ENCODE results near the gene NINJ1. TPM values are rescaled to one million over a fixed set of nuclear protein-coding genes. Genes with fewer than 3 reads are reported as not detected.
A peak's percentile ranks its signal among the peaks of the same experiment; 100 is the strongest.

Gene NINJ1
- total RNA-seq, 3 donors from 2014 or later, result 19.5 to 68.9 (median 23.2) TPM

DNA sequence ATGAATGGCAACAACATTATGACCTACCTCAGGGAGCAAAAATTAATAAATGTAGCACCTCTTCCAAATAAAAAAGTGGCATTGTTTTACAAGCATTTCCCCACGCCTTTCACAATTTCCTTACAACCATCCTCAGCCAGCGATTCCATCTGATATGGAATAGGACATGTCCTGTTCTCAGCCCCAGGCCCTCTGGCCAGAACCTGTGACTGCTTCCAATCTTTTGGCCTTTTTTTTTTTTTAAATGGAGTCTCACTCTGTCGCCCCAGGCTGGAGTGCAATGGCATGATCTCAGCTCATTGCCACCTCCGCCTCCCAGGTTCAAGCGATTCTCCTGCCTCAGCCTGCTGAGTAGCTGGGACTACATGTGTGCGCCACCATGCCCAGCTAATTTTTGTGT is 33.1 kb upstream of the NINJ1 start:
- peak; percentile 9 for ATAC-seq

DNA sequence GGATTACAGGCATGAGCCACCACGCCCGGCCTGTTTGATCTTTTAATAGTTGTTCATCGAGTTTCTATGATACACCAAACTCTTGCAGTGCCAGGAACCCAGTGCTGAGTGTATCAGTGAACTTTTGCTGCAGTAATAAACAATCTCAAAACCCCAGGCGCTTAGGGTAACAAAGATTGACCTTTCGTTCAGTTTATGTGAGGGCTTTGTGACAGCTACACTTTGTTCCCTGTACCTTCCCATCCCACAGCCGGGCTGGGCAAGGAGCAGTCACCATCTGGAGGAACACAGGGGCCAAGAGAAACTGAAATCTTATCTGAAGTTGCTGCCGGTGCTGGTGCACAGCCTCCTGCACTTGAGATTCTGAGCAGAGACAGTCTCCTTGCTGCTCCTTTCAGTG is 32.6 kb upstream of the NINJ1 start:
- TF ChIP-seq, protein P1, sequence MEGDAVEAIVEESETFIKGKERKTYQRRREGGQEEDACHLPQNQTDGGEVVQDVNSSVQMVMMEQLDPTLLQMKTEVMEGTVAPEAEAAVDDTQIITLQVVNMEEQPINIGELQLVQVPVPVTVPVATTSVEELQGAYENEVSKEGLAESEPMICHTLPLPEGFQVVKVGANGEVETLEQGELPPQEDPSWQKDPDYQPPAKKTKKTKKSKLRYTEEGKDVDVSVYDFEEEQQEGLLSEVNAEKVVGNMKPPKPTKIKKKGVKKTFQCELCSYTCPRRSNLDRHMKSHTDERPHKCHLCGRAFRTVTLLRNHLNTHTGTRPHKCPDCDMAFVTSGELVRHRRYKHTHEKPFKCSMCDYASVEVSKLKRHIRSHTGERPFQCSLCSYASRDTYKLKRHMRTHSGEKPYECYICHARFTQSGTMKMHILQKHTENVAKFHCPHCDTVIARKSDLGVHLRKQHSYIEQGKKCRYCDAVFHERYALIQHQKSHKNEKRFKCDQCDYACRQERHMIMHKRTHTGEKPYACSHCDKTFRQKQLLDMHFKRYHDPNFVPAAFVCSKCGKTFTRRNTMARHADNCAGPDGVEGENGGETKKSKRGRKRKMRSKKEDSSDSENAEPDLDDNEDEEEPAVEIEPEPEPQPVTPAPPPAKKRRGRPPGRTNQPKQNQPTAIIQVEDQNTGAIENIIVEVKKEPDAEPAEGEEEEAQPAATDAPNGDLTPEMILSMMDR (IDR thresholded peaks at IDR 0.05), result no peak
- DNase-seq (no peak), ATAC-seq (peak; percentile 90)
- H3K36me3 ChIP-seq (ENCODE audit: low read depth), result no peaks in the 10 kb centered on the region
- H3K4me1 ChIP-seq (ENCODE audit: low read depth), result peaks cover 3% of the 10 kb centered on the region
- no peaks in the 10 kb centered on the region for H3K9me3 ChIP-seq
- no peak overlapping the region for H3K4me3 ChIP-seq
- intact Hi-C loops (cut with DNase I, micrococcal nuclease), result loop anchor here in 1 of 2 donors (10.0 kb wide), 1 partner anchor 138 kb away; no protein-coding TSS in a partner anchor

More for the DNA sequence above, 33.1 kb upstream of the NINJ1 start:
- Histone ChIP-seq H3K36me3 (ENCODE audit: low read depth) (no peaks in the 10 kb centered on the region), H3K4me1 (ENCODE audit: low read depth) (peaks cover 3% of the 10 kb centered on the region), H3K4me3 (no peak overlapping the region), H3K9me3 (no peaks in the 10 kb centered on the region)
- TF ChIP-seq, protein P1 (IDR thresholded peaks at IDR 0.05), result no peak
- intact Hi-C loops (cut with DNase I, micrococcal nuclease), result loop anchor here in 1 of 2 donors (10.0 kb wide), 1 partner anchor 138 kb away; no protein-coding TSS in a partner anchor
- DNase-seq, result no peak

DNA sequence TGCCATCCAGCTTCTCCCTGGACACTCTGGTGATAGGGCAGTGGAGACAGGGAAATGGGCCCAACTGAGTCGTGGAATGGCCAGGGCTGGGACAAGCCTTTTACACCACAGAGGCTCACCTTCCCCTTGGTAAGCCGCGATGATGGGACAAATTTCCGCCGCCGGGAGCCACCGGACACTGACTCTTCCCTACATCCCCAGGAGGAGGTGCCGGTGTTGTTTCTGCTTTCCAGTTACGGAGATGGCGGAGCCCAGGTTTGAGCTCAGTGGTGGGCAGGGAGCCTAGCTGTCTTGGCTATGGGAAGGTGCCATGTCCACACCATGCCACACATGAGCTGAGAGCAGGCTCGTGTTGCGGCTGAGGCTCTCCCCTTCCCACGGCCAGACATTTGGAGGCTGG is 30.0 kb upstream of the NINJ1 start:
- Histone ChIP-seq H3K4me3 (no peak overlapping the region), H3K36me3 (ENCODE audit: low read depth) (no peaks in the 10 kb centered on the region), H3K9me3 (no peaks in the 10 kb centered on the region), H3K4me1 (ENCODE audit: low read depth) (peaks cover 3% of the 10 kb centered on the region)
- intact Hi-C loops (cut with DNase I, micrococcal nuclease), result loop anchor here in 1 of 2 donors (10.0 kb wide), 1 partner anchor 141 kb away; no protein-coding TSS in a partner anchor
- ATAC-seq, result no peak
- TF ChIP-seq, protein P1 (IDR thresholded peaks at IDR 0.05), result no peak
- DNase-seq, result no peak

DNA sequence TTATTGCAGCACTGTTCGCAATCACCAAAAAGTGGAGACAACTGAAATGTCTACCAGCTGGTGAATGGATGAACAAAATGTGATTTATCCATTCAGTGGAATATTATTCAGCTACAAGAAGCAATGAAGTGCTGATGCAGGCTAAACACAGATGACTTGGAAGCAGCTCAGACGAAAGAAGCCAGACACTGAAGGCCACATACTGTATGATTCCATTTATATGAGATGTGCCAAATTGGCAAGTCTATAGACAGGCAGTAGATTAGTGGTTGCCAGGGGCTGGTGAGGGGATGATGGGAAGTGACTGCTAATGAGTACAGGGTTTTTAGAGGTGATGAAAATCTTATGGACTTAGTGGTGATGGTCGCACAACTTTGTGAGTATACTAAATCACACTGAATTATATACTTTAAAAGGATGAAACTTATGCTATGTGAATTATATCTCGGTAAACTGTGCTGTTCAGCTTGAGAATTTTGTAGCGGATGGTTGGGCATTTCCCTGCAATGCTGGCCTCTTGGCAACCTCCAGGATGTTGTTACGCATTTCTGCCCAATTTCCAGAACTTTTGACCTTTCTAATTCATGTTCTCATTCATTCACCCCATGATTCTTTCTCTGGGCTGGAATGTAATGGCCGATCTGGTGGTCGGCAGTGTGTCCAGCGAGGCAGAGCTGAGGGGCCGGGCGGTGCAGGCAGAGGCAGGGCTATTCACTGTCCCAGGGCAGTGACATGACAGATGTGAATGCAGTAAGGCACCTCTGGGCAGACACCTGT is 27.9 kb upstream of the NINJ1 start:
- TF ChIP-seq, protein P1 (IDR thresholded peaks at IDR 0.05), result no peak
- intact Hi-C loops (cut with DNase I, micrococcal nuclease), result loop anchor here (2.0 to 10.0 kb wide), 2 partner anchors 33 to 143 kb away; no protein-coding TSS in a partner anchor
- Histone ChIP-seq H3K4me1 (ENCODE audit: low read depth) (no peaks in the 10 kb centered on the region), H3K9me3 (no peaks in the 10 kb centered on the region), H3K36me3 (ENCODE audit: low read depth) (no peaks in the 10 kb centered on the region), H3K4me3 (no peak overlapping the region)
- DNase-seq (no peak), ATAC-seq (no peak)

DNA sequence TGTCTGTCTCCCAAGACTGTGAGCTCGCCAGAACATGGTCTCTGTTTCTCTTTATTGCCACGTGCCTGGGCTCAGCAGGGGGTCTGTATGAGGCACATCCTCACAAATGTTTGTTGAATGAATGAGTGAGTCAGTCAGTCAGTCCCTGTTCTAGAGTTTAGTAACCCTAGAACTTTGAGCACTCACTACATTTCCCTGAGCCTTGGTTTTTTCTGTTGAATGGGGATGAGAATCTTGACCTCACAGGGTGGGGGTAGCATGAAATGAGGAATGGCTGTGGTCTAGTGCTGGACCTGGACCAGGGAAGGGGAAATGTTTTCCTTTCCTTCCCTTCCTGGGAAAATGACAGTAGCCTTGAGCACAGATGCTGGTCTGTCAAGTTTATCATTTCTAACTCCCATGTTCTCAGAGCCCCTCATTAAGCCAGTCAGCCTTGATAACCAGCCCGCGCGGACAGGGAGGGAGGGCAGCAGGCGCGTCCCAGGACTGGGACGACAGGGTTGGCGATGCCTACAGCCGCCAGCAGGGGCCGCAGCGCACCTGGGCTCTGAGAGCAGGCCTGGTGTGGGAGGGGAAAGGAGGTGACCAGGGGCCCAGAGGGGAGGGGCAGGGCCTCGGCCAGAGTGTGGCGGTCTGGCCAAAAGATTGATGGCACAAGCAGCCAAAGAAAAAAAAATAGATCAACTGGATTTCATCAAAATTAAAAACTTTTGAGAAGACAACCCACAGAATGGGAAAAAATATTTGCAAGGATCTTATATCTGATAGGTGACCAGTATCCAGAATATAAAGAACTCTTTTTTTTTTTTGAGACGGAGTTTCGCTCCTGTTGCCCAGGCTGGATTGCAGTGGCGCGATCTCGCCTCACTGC is 25.8 kb upstream of the NINJ1 start:
- H3K4me1 ChIP-seq (ENCODE audit: low read depth), result no peaks in the 10 kb centered on the region
- ATAC-seq (peak; percentile 99), DNase-seq (peak; percentile 86 to 90 (median 90))
- TF ChIP-seq, protein P1 (IDR thresholded peaks at IDR 0.05), result peak; percentile 90
- H3K4me3 ChIP-seq, result no peak overlapping the region
- no peaks in the 10 kb centered on the region for H3K9me3 ChIP-seq
- H3K36me3 ChIP-seq (ENCODE audit: low read depth), result no peaks in the 10 kb centered on the region
- intact Hi-C loops (cut with DNase I, micrococcal nuclease), result loop anchor here (2.0 to 10.0 kb wide), 2 partner anchors 35 to 145 kb away; no protein-coding TSS in a partner anchor

Data from mucosa of descending colon (tissue), 3 donors.